ENCODE results near the gene PLVAP. TPM values are rescaled to one million over a fixed set of nuclear protein-coding genes. Genes with fewer than 3 reads are reported as not detected.

PLVAP gene
- 10 to 100 TPM; 25.5 to 83.1 (median 26.6) TPM for total RNA-seq

GRCh38 chr19:17376935-17377600 lies at the start of gene PLVAP:
Gene PLVAP, minus strand, starts transcription at chr19:17377342. Its CDS starts 54 bp downstream, at chr19:17377288.
- no peak for DNase-seq (ENCODE audit: low spot score in 2 of 2)
- Histone ChIP-seq H3K4me3 (peak within 1 kb of the TSS; percentile 26), H3K27ac (no peak within 1 kb of the TSS), H3K9me3 (no peaks in the 10 kb centered on the region), H3K4me1 (no peaks in the 10 kb centered on the region), H3K36me3 (no peaks in the 10 kb centered on the region), H3K27me3 (peaks cover 4% of the 10 kb centered on the region)
- 54% methylated on average over 25 of the region's 39 CpGs for WGBS
- TF ChIP-seq POLR2AphosphoS5 (IDR thresholded peaks at IDR 0.05) (no peak), EP300 (IDR thresholded peaks at IDR 0.05) (no peak), CTCF (IDR thresholded peaks at IDR 0.05) (no peak), POLR2A (IDR thresholded peaks at IDR 0.05) (no peak)

- WGBS, result 38% methylated on average over 26 of the region's 27 CpGs
Observed at GRCh38 chr19:17424743-17425365, 47.7 kb upstream of the PLVAP start.

GRCh38 chr19:17423429-17424208 lies 46.5 kb upstream of the PLVAP start:
- TF ChIP-seq POLR2AphosphoS5 (IDR thresholded peaks at IDR 0.05) (no peak), POLR2A (IDR thresholded peaks at IDR 0.05) (no peak)
- Histone ChIP-seq H3K4me3 (no peak overlapping the region), H3K9me3 (no peaks in the 10 kb centered on the region), H3K27me3 (no peaks in the 10 kb centered on the region), H3K27ac (no peak overlapping the region), H3K36me3 (peaks cover 14% of the 10 kb centered on the region), H3K4me1 (peaks cover 16% of the 10 kb centered on the region)
- no peak for DNase-seq (ENCODE audit: low spot score in 2 of 2)
- WGBS, result 87% methylated on average over 9 of the region's 20 CpGs

More at GRCh38 chr19:17424743-17425365, 47.7 kb upstream of the PLVAP start:
- no peak for DNase-seq (ENCODE audit: low spot score in 2 of 2)
- no peaks in the 10 kb centered on the region for H3K9me3 ChIP-seq
- no peak overlapping the region for H3K27ac ChIP-seq
- TF ChIP-seq POLR2AphosphoS5 (IDR thresholded peaks at IDR 0.05) (no peak), EP300 (IDR thresholded peaks at IDR 0.05) (no peak), CTCF (IDR thresholded peaks at IDR 0.05) (peak in 1 of 2 donors; percentile 22)
- H3K36me3 ChIP-seq, result peaks cover 14% of the 10 kb centered on the region
- no peaks in the 10 kb centered on the region for H3K27me3 ChIP-seq
- H3K4me3 ChIP-seq, result no peak overlapping the region
- peaks cover 15% of the 10 kb centered on the region for H3K4me1 ChIP-seq

- DNase-seq (ENCODE audit: low spot score in 2 of 2), result no peak
Observed at GRCh38 chr19:17421942-17422341, 44.8 kb upstream of the PLVAP start.

GRCh38 chr19:17420475-17420924 lies 43.4 kb upstream of the PLVAP start:
- peaks cover 16% of the 10 kb centered on the region for H3K4me1 ChIP-seq
- no peaks in the 10 kb centered on the region for H3K27me3 ChIP-seq
- WGBS, result 3% methylated on average over 24 of the region's 25 CpGs
- no peak for TF ChIP-seq EP300 (IDR thresholded peaks at IDR 0.05)
- TF ChIP-seq CTCF (IDR thresholded peaks at IDR 0.05), result no peak
- TF ChIP-seq POLR2A (IDR thresholded peaks at IDR 0.05), result no peak
- TF ChIP-seq POLR2AphosphoS5 (IDR thresholded peaks at IDR 0.05), result no peak
- DNase-seq (ENCODE audit: low spot score in 2 of 2), result peak in 1 of 2 donors; percentile 78
- peaks cover 14% of the 10 kb centered on the region for H3K36me3 ChIP-seq
- H3K27ac ChIP-seq, result peak overlapping the region; percentile 56
- peak overlapping the region; percentile 90 for H3K4me3 ChIP-seq
- H3K9me3 ChIP-seq, result no peaks in the 10 kb centered on the region

More at GRCh38 chr19:17421942-17422341, 44.8 kb upstream of the PLVAP start:
- Histone ChIP-seq H3K4me1 (peaks cover 16% of the 10 kb centered on the region), H3K4me3 (no peak overlapping the region), H3K36me3 (peaks cover 14% of the 10 kb centered on the region), H3K9me3 (no peaks in the 10 kb centered on the region), H3K27me3 (no peaks in the 10 kb centered on the region), H3K27ac (no peak overlapping the region)
- 97% methylated on average over 4 of the region's 4 CpGs for WGBS
- TF ChIP-seq POLR2AphosphoS5 (IDR thresholded peaks at IDR 0.05) (no peak), CTCF (IDR thresholded peaks at IDR 0.05) (no peak), POLR2A (IDR thresholded peaks at IDR 0.05) (no peak), EP300 (IDR thresholded peaks at IDR 0.05) (no peak)
